ENCODE data around the gene PGM5.

PGM5 gene

GRCh38 chr9:68492806-68493205 lies 136.4 kb downstream of the PGM5 start:
- Histone ChIP-seq H3K36me3 (ENCODE audit: control insufficient read depth, insufficient read depth, low read length) (peaks cover 3% of the 10 kb centered on the region), H3K27ac (ENCODE audit: low read depth, low read length) (peak overlapping the region; percentile 29)

GRCh38 chr9:68493541-68493940 lies 137.1 kb downstream of the PGM5 start:
- Histone ChIP-seq H3K4me1 (ENCODE audit: control insufficient read depth, insufficient read depth, low read length) (peaks cover 36% of the 10 kb centered on the region), H3K27me3 (ENCODE audit: control insufficient read depth, insufficient read depth, low read length) (no peaks in the 10 kb centered on the region), H3K4me3 (ENCODE audit: low read length) (no peak overlapping the region), H3K36me3 (ENCODE audit: control insufficient read depth, insufficient read depth, low read length) (peaks cover 3% of the 10 kb centered on the region), H3K9ac (ENCODE audit: low read length) (no peak overlapping the region), H3K27ac (ENCODE audit: low read depth, low read length) (peak overlapping the region; percentile 16)

More at GRCh38 chr9:68492806-68493205, 136.4 kb downstream of the PGM5 start:
- Histone ChIP-seq H3K4me1 (ENCODE audit: control insufficient read depth, insufficient read depth, low read length) (peaks cover 36% of the 10 kb centered on the region), H3K27me3 (ENCODE audit: control insufficient read depth, insufficient read depth, low read length) (no peaks in the 10 kb centered on the region), H3K9ac (ENCODE audit: low read length) (no peak overlapping the region), H3K4me3 (ENCODE audit: low read length) (no peak overlapping the region)

- peak overlapping the region; percentile 60 for H3K27ac ChIP-seq (ENCODE audit: low read depth, low read length)
- no peak overlapping the region for H3K9ac ChIP-seq (ENCODE audit: low read length)
Measured at GRCh38 chr9:68493958-68494577, 137.7 kb downstream of the PGM5 start.

GRCh38 chr9:68495247-68495646 lies 138.8 kb downstream of the PGM5 start:
- no peaks in the 10 kb centered on the region for H3K27me3 ChIP-seq (ENCODE audit: control insufficient read depth, insufficient read depth, low read length)
- no peak overlapping the region for H3K4me3 ChIP-seq (ENCODE audit: low read length)
- H3K9ac ChIP-seq (ENCODE audit: low read length), result no peak overlapping the region
- peak overlapping the region; percentile 34 for H3K27ac ChIP-seq (ENCODE audit: low read depth, low read length)
- peaks cover 30% of the 10 kb centered on the region for H3K4me1 ChIP-seq (ENCODE audit: control insufficient read depth, insufficient read depth, low read length)
- peaks cover 5% of the 10 kb centered on the region for H3K36me3 ChIP-seq (ENCODE audit: control insufficient read depth, insufficient read depth, low read length)

More at GRCh38 chr9:68493958-68494577, 137.7 kb downstream of the PGM5 start:
- no peaks in the 10 kb centered on the region for H3K27me3 ChIP-seq (ENCODE audit: control insufficient read depth, insufficient read depth, low read length)
- H3K36me3 ChIP-seq (ENCODE audit: control insufficient read depth, insufficient read depth, low read length), result peaks cover 3% of the 10 kb centered on the region
- no peak overlapping the region for H3K4me3 ChIP-seq (ENCODE audit: low read length)
- peaks cover 36% of the 10 kb centered on the region for H3K4me1 ChIP-seq (ENCODE audit: control insufficient read depth, insufficient read depth, low read length)

GRCh38 chr9:68496356-68496755 lies 139.9 kb downstream of the PGM5 start:
- Histone ChIP-seq H3K4me3 (ENCODE audit: low read length) (no peak overlapping the region), H3K4me1 (ENCODE audit: control insufficient read depth, insufficient read depth, low read length) (peaks cover 39% of the 10 kb centered on the region), H3K27ac (ENCODE audit: low read depth, low read length) (peak overlapping the region; percentile 51), H3K9ac (ENCODE audit: low read length) (no peak overlapping the region), H3K36me3 (ENCODE audit: control insufficient read depth, insufficient read depth, low read length) (peaks cover 5% of the 10 kb centered on the region), H3K27me3 (ENCODE audit: control insufficient read depth, insufficient read depth, low read length) (no peaks in the 10 kb centered on the region)

- H3K9ac ChIP-seq (ENCODE audit: low read length), result no peak overlapping the region
Measured at GRCh38 chr9:68497629-68498028, 141.2 kb downstream of the PGM5 start.

GRCh38 chr9:68498816-68499215 lies 142.4 kb downstream of the PGM5 start:
- H3K27ac ChIP-seq (ENCODE audit: low read depth, low read length), result peak overlapping the region; percentile 25
- H3K4me1 ChIP-seq (ENCODE audit: control insufficient read depth, insufficient read depth, low read length), result peaks cover 27% of the 10 kb centered on the region
- peaks cover 5% of the 10 kb centered on the region for H3K36me3 ChIP-seq (ENCODE audit: control insufficient read depth, insufficient read depth, low read length)

More at GRCh38 chr9:68497629-68498028, 141.2 kb downstream of the PGM5 start:
- Histone ChIP-seq H3K4me3 (ENCODE audit: low read length) (no peak overlapping the region), H3K36me3 (ENCODE audit: control insufficient read depth, insufficient read depth, low read length) (peaks cover 5% of the 10 kb centered on the region), H3K27me3 (ENCODE audit: control insufficient read depth, insufficient read depth, low read length) (no peaks in the 10 kb centered on the region), H3K4me1 (ENCODE audit: control insufficient read depth, insufficient read depth, low read length) (peaks cover 38% of the 10 kb centered on the region), H3K27ac (ENCODE audit: low read depth, low read length) (peak overlapping the region; percentile 17)

GRCh38 chr9:68500457-68501381 lies 144.3 kb downstream of the PGM5 start:
- peak overlapping the region; percentile 66 for H3K27ac ChIP-seq (ENCODE audit: low read depth, low read length)
- no peak overlapping the region for H3K4me3 ChIP-seq (ENCODE audit: low read length)
- no peaks in the 10 kb centered on the region for H3K27me3 ChIP-seq (ENCODE audit: control insufficient read depth, insufficient read depth, low read length)
- peaks cover 2% of the 10 kb centered on the region for H3K36me3 ChIP-seq (ENCODE audit: control insufficient read depth, insufficient read depth, low read length)
- peaks cover 23% of the 10 kb centered on the region for H3K4me1 ChIP-seq (ENCODE audit: control insufficient read depth, insufficient read depth, low read length)
- no peak overlapping the region for H3K9ac ChIP-seq (ENCODE audit: low read length)

More at GRCh38 chr9:68498816-68499215, 142.4 kb downstream of the PGM5 start:
- no peaks in the 10 kb centered on the region for H3K27me3 ChIP-seq (ENCODE audit: control insufficient read depth, insufficient read depth, low read length)
- H3K4me3 ChIP-seq (ENCODE audit: low read length), result no peak overlapping the region
- no peak overlapping the region for H3K9ac ChIP-seq (ENCODE audit: low read length)

GRCh38 chr9:68502279-68502678 lies 145.9 kb downstream of the PGM5 start:
- Histone ChIP-seq H3K4me3 (ENCODE audit: low read length) (no peak overlapping the region), H3K4me1 (ENCODE audit: control insufficient read depth, insufficient read depth, low read length) (peaks cover 32% of the 10 kb centered on the region), H3K36me3 (ENCODE audit: control insufficient read depth, insufficient read depth, low read length) (peaks cover 2% of the 10 kb centered on the region), H3K27me3 (ENCODE audit: control insufficient read depth, insufficient read depth, low read length) (no peaks in the 10 kb centered on the region), H3K9ac (ENCODE audit: low read length) (no peak overlapping the region), H3K27ac (ENCODE audit: low read depth, low read length) (peak overlapping the region; percentile 31)

GRCh38 chr9:68505681-68506409 lies 149.4 kb downstream of the PGM5 start:
- Histone ChIP-seq H3K4me3 (ENCODE audit: low read length) (no peak overlapping the region), H3K9ac (ENCODE audit: low read length) (no peak overlapping the region), H3K36me3 (ENCODE audit: control insufficient read depth, insufficient read depth, low read length) (no peaks in the 10 kb centered on the region), H3K4me1 (ENCODE audit: control insufficient read depth, insufficient read depth, low read length) (peaks cover 37% of the 10 kb centered on the region), H3K27me3 (ENCODE audit: control insufficient read depth, insufficient read depth, low read length) (no peaks in the 10 kb centered on the region), H3K27ac (ENCODE audit: low read depth, low read length) (peak overlapping the region; percentile 84)

GRCh38 chr9:68506551-68506950 lies 150.1 kb downstream of the PGM5 start:
- Histone ChIP-seq H3K4me1 (ENCODE audit: control insufficient read depth, insufficient read depth, low read length) (peaks cover 33% of the 10 kb centered on the region), H3K4me3 (ENCODE audit: low read length) (no peak overlapping the region), H3K27me3 (ENCODE audit: control insufficient read depth, insufficient read depth, low read length) (no peaks in the 10 kb centered on the region), H3K27ac (ENCODE audit: low read depth, low read length) (peak overlapping the region; percentile 84), H3K36me3 (ENCODE audit: control insufficient read depth, insufficient read depth, low read length) (no peaks in the 10 kb centered on the region), H3K9ac (ENCODE audit: low read length) (no peak overlapping the region)

Data from rectal smooth muscle tissue (tissue), 1 donor.